HEK293T (cell line): ENCODE data around the gene MYLK4.

Experiments
- ARNT ChIP-seq: fragments of 450-650 bp; IDR thresholded peaks from 2 replicates; pipeline ENCODE4 v1.6.1; 2017; ENCODE audit warnings: mild to moderate bottlenecking
- BHLHE40 ChIP-seq: fragments of 450-650 bp; IDR thresholded peaks from 2 replicates; pipeline ENCODE4 v1.6.1; 2016; ENCODE audit warnings: mild to moderate bottlenecking, moderate library complexity, borderline replicate concordance
- ELF4 ChIP-seq: fragments of 450-650 bp; IDR thresholded peaks from 2 replicates; pipeline ENCODE4 v1.6.1; 2017; ENCODE audit warnings: antibody characterized with exemption
- FOXK2 ChIP-seq: fragments of 450-650 bp; IDR thresholded peaks from 2 replicates; pipeline ENCODE4 v1.6.1; 2016; ENCODE audit warnings: mild to moderate bottlenecking
- FOXM1 ChIP-seq: fragments of 450-650 bp; IDR thresholded peaks from 2 replicates; pipeline ENCODE4 v1.6.1; 2017; ENCODE audit warnings: mild to moderate bottlenecking, borderline replicate concordance
- HDGF ChIP-seq: fragments of 450-650 bp; IDR thresholded peaks from 2 replicates; pipeline ENCODE4 v1.6.1; 2017; ENCODE audit warnings: antibody characterized with exemption, borderline replicate concordance
- L3MBTL2 ChIP-seq: fragments of 450-650 bp; conservative IDR thresholded peaks from 2 replicates; pipeline ENCODE4 v1.6.1; 2016; ENCODE audit warnings: mild to moderate bottlenecking
- LEF1 ChIP-seq: fragments of 450-650 bp; IDR thresholded peaks from 2 replicates; pipeline ENCODE4 v1.6.1; 2017; ENCODE audit warnings: mild to moderate bottlenecking, borderline replicate concordance
- SP1 ChIP-seq: fragments of 450-650 bp; IDR thresholded peaks from 2 replicates; pipeline ENCODE4 v1.6.1; 2017
- SUZ12 ChIP-seq: fragments of 450-650 bp; IDR thresholded peaks from 2 replicates; pipeline ENCODE4 v1.6.1; 2016; ENCODE audit warnings: mild to moderate bottlenecking
- TARDBP ChIP-seq: fragments of 450-650 bp; IDR thresholded peaks from 2 replicates; pipeline ENCODE4 v1.6.1; 2016
- TF ChIP-seq, protein P1 (sequence below): fragments of 450-650 bp; IDR thresholded peaks from 2 replicates; pipeline ENCODE4 v1.6.1; 2016

DNA sequence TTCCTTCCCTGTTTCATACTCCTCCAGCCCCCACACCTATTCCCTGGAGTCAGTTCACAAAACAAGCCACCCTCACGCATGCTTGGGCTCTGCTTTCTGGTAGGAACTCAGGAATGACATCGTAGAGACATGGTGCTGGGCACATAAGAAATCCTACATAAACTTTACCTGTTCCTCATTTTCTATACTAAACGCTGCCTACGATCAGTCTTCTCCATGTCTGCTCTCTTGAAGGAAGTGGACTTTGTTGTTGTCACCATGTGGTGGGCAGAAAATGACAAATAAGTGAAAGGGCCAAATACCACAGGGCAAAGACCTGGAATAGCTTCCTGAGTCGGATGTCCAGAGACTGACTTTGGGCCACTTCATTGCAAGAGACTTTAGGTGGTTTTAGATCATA lies 10.1 kb downstream of the MYLK4 start:
- TF ChIP-seq BHLHE40 (no peak), HDGF (no peak), TARDBP (no peak), ELF4 (no peak), FOXK2 (no peak), SP1 (no peak), L3MBTL2 (no peak), ARNT (no peak), FOXM1 (no peak), LEF1 (no peak), SUZ12 (no peak)
- TF ChIP-seq, protein P1, sequence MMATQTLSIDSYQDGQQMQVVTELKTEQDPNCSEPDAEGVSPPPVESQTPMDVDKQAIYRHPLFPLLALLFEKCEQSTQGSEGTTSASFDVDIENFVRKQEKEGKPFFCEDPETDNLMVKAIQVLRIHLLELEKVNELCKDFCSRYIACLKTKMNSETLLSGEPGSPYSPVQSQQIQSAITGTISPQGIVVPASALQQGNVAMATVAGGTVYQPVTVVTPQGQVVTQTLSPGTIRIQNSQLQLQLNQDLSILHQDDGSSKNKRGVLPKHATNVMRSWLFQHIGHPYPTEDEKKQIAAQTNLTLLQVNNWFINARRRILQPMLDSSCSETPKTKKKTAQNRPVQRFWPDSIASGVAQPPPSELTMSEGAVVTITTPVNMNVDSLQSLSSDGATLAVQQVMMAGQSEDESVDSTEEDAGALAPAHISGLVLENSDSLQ = no peak
